Right renal pelvis (tissue), 4 donors: ENCODE results near the gene ABCA2. TPM values are rescaled to one million over a fixed set of nuclear protein-coding genes. Genes with fewer than 3 reads are reported as not detected.
"Not testable (repeated sequence)": the region's sequence is repeated elsewhere in the genome, so short reads cannot be mapped to it uniquely, and the experiment has no call there.

ENCODE experiments used
- DNase-seq, 4 donors: peaks; one replicate each; pipeline ENCODE4 v3.0.0-alpha.2; 2013; ENCODE audit warnings: low read depth in 4 of 4, low spot score in 3 of 4, missing footprints in 1 of 4
- polyA plus RNA-seq, 4 donors: library from polyadenylated mRNA; unstranded; fragments of 120-200 nt; gene quantifications; one replicate each; pipeline ENCODE4 v1.2.1, GENCODE V29; 2013; ENCODE audit not compliant: insufficient read length in 4 of 4

ABCA2 gene
- polyA plus RNA-seq, 4 donors = 33.3 to 57.9 (median 40.2) TPM

- no peak for DNase-seq
Measured at GRCh38 chr9:137063311-137064026, 35.4 kb upstream of the ABCA2 start.

- DNase-seq = not testable (repeated sequence)
Measured at GRCh38 chr9:137062798-137063197, 34.8 kb upstream of the ABCA2 start.

GRCh38 chr9:137062384-137062783 lies 34.3 kb upstream of the ABCA2 start:
- DNase-seq = no peak

GRCh38 chr9:137058521-137059234 lies 30.6 kb upstream of the ABCA2 start:
- no peak for DNase-seq

GRCh38 chr9:137057545-137057944 lies 29.5 kb upstream of the ABCA2 start:
- DNase-seq = no peak

- DNase-seq = no peak
Measured at GRCh38 chr9:137056739-137057415, 28.8 kb upstream of the ABCA2 start.

- peak in 1 of 4 donors; percentile 63 for DNase-seq
Measured at GRCh38 chr9:137055385-137056364, 27.6 kb upstream of the ABCA2 start.

GRCh38 chr9:137054932-137055384 lies 26.9 kb upstream of the ABCA2 start:
- no peak for DNase-seq

GRCh38 chr9:137053944-137054931 lies 26.2 kb upstream of the ABCA2 start, which contains the start of gene ENTPD2:
ENTPD2 (minus strand) TSS chr9:137054061; CDS start chr9:137053997, 64 bp downstream.
- no peak for DNase-seq

GRCh38 chr9:137052998-137053943 lies 25.2 kb upstream of the ABCA2 start:
- no peak for DNase-seq

GRCh38 chr9:137052293-137052692 lies 24.3 kb upstream of the ABCA2 start:
- DNase-seq = no peak

- no peak for DNase-seq
Measured at GRCh38 chr9:137051145-137051724, 23.2 kb upstream of the ABCA2 start.

- no peak for DNase-seq
Measured at GRCh38 chr9:137050570-137050969, 22.5 kb upstream of the ABCA2 start.

- no peak for DNase-seq
Measured at GRCh38 chr9:137049544-137050449, 21.8 kb upstream of the ABCA2 start.

GRCh38 chr9:137048655-137049543 lies 20.9 kb upstream of the ABCA2 start:
- no peak for DNase-seq
